OCI-LY7 (cell line): ENCODE data around the gene PAM16. TPM values are rescaled to one million over a fixed set of nuclear protein-coding genes. Genes with fewer than 3 reads are reported as not detected.

Source experiments
- BruUV-seq: library from RNA; stranded (reverse); fragments of 400-500 nt; replicated peaks from 2 replicates; lab custom pipeline; 2021; lab: Mats Ljungman, UMichigan
- CTCF ChIA-PET: fragments of 300-600 bp; sonication (Branson Sonifier 250); formaldehyde crosslinking; loops from one replicate; lab custom pipeline; 2022; ENCODE audit warnings: antibody characterized with exemption; ENCODE audit not compliant: unreplicated experiment; lab: Charles Lee
- POLR2A ChIA-PET: fragments of 300-600 bp; sonication (Branson Sonifier 250); formaldehyde crosslinking; loops from one replicate; lab custom pipeline; 2022; ENCODE audit warnings: antibody characterized with exemption; lab: Charles Lee
- DNase-seq: peaks from one replicate; pipeline ENCODE4 v3.0.0-alpha.2; 2015; ENCODE audit warnings: low spot score
- H2AFZ ChIP-seq: fragments of 200-600 bp; sonication (generic), shearing (Covaris generic); 2 replicates; pipeline ENCODE4 v1.6.1; 2014; ENCODE audit warnings: mild to moderate bottlenecking, antibody characterized with exemption, low read length, moderate library complexity
- H3K27ac ChIP-seq: fragments of 200-600 bp; sonication (generic); 2 replicates; pipeline ENCODE4 v1.5.1; 2014; ENCODE audit warnings: mixed run types, low read depth, mild to moderate bottlenecking, moderate library complexity, low read length, inconsistent platforms; ENCODE audit not compliant: poor library complexity, severe bottlenecking
- H3K36me3 ChIP-seq: fragments of 200-600 bp; sonication (generic); 2 replicates; pipeline ENCODE4 v1.6.1; 2014; ENCODE audit warnings: mild to moderate bottlenecking, antibody characterized with exemption, low read length, moderate library complexity, mixed read lengths; ENCODE audit not compliant: insufficient read depth
- H3K4me1 ChIP-seq: fragments of 200-600 bp; sonication (generic); 2 replicates; pipeline ENCODE4 v1.5.1; 2014; ENCODE audit warnings: mild to moderate bottlenecking, low read length; ENCODE audit not compliant: insufficient read depth, poor library complexity, severe bottlenecking
- H3K4me2 ChIP-seq: fragments of 200-600 bp; sonication (generic); 2 replicates; pipeline ENCODE4 v1.6.1; 2014; ENCODE audit warnings: mild to moderate bottlenecking, low read length
- H3K4me3 ChIP-seq: fragments of 200-600 bp; sonication (generic); 2 replicates; pipeline ENCODE4 v1.5.1; 2014; ENCODE audit warnings: mild to moderate bottlenecking, low read depth, low read length; ENCODE audit not compliant: poor library complexity, severe bottlenecking
- H3K79me2 ChIP-seq: fragments of 200-600 bp; sonication (generic); 2 replicates; pipeline ENCODE4 v1.6.1; 2016; ENCODE audit warnings: low read depth, mild to moderate bottlenecking, low read length, moderate library complexity, mixed read lengths; ENCODE audit not compliant: insufficient read depth
- H3K9me2 ChIP-seq: fragments of 200-600 bp; sonication (generic); 2 replicates; pipeline ENCODE4 v1.6.1; 2016; ENCODE audit warnings: mild to moderate bottlenecking, low read length, mixed read lengths; ENCODE audit not compliant: insufficient read depth
- H3K9me3 ChIP-seq: fragments of 200-600 bp; sonication (generic); 2 replicates; pipeline ENCODE4 v1.6.1; 2014; ENCODE audit warnings: mild to moderate bottlenecking, mixed run types, low read length, mixed read lengths
- H4K20me1 ChIP-seq: fragments of 200-600 bp; sonication (generic); 2 replicates; pipeline ENCODE4 v1.6.1; 2014; ENCODE audit warnings: mild to moderate bottlenecking, antibody characterized with exemption, low read length, moderate library complexity, mixed read lengths; ENCODE audit not compliant: insufficient read depth
- EZH2phosphoT487 ChIP-seq: fragments of 200-600 bp; sonication (generic); IDR thresholded peaks from 2 replicates; pipeline ENCODE4 v1.6.1; 2018; ENCODE audit warnings: low read depth, borderline replicate concordance, mild to moderate bottlenecking, mixed run types, antibody characterized with exemption, low read length, moderate library complexity, mixed read lengths
- intact Hi-C: fragments of 100-400 bp; cut with micrococcal nuclease; formaldehyde crosslinking; loops from one replicate; pipeline ENCODE4 v1.10.0; 2022; ENCODE audit not compliant: unreplicated experiment
- total RNA-seq, 2 experiments: library from RNA; depleted of rRNA in 1 of 2; stranded (reverse); fragments of >200 nt in 1 of 2; shearing (Covaris generic) in 1 of 2; gene quantifications; 2 replicates each; pipeline ENCODE4 v1.2.3, GENCODE V29; 2014 to 2022
- TF ChIP-seq, protein P1 (sequence below): fragments of 200-600 bp; sonication (generic); conservative IDR thresholded peaks from 2 replicates; pipeline ENCODE4 v1.5.1; 2014; ENCODE audit warnings: mild to moderate bottlenecking, antibody characterized with exemption, low read length, moderate library complexity, mixed read lengths

PAM16 gene
- total RNA-seq, 2 experiments from 2014 or later, result 80.6 to 82.4 TPM

DNA sequence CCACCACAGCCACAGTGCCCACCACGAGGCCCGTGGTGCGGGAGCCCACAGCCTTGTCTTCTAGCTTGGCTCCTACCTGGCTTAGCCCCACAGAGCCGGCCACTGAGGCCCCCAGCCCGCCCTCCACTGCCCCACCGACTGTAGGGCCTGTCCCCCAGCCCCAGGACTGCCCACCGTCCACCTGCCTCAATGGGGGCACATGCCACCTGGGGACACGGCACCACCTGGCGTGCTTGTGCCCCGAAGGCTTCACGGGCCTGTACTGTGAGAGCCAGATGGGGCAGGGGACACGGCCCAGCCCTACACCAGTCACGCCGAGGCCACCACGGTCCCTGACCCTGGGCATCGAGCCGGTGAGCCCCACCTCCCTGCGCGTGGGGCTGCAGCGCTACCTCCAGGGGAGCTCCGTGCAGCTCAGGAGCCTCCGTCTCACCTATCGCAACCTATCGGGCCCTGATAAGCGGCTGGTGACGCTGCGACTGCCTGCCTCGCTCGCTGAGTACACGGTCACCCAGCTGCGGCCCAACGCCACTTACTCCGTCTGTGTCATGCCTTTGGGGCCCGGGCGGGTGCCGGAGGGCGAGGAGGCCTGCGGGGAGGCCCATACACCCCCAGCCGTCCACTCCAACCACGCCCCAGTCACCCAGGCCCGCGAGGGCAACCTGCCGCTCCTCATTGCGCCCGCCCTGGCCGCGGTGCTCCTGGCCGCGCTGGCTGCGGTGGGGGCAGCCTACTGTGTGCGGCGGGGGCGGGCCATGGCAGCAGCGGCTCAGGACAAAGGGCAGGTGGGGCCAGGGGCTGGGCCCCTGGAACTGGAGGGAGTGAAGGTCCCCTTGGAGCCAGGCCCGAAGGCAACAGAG lies 31.0 kb upstream of the PAM16 start:
- ChIA-PET CTCF (interaction anchor here (0.6 kb wide), 1 partner anchor 21 kb away, joined by 3 read pairs; no protein-coding TSS in a partner anchor), POLR2A (no interaction called here)
- no peak overlapping the region for H3K27ac ChIP-seq
- no peak overlapping the region for H3K4me3 ChIP-seq
- H2AFZ ChIP-seq, result no peak overlapping the region
- no TSS peak for BruUV-seq
- no peaks in the 10 kb centered on the region for H3K4me1 ChIP-seq
- intact Hi-C loops, result no loop called here
- no peaks in the 10 kb centered on the region for H3K9me3 ChIP-seq
- no peaks in the 10 kb centered on the region for H4K20me1 ChIP-seq
- TF ChIP-seq, protein P1, sequence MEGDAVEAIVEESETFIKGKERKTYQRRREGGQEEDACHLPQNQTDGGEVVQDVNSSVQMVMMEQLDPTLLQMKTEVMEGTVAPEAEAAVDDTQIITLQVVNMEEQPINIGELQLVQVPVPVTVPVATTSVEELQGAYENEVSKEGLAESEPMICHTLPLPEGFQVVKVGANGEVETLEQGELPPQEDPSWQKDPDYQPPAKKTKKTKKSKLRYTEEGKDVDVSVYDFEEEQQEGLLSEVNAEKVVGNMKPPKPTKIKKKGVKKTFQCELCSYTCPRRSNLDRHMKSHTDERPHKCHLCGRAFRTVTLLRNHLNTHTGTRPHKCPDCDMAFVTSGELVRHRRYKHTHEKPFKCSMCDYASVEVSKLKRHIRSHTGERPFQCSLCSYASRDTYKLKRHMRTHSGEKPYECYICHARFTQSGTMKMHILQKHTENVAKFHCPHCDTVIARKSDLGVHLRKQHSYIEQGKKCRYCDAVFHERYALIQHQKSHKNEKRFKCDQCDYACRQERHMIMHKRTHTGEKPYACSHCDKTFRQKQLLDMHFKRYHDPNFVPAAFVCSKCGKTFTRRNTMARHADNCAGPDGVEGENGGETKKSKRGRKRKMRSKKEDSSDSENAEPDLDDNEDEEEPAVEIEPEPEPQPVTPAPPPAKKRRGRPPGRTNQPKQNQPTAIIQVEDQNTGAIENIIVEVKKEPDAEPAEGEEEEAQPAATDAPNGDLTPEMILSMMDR, result no peak
- TF ChIP-seq EZH2phosphoT487, result no peak
- DNase-seq, result no peak
- H3K9me2 ChIP-seq, result no peaks in the 10 kb centered on the region
- peaks cover 7% of the 10 kb centered on the region; the same call in 1 of the 2 replicates for H3K36me3 ChIP-seq
- no peak overlapping the region for H3K4me2 ChIP-seq
- no peaks in the 10 kb centered on the region for H3K79me2 ChIP-seq

DNA sequence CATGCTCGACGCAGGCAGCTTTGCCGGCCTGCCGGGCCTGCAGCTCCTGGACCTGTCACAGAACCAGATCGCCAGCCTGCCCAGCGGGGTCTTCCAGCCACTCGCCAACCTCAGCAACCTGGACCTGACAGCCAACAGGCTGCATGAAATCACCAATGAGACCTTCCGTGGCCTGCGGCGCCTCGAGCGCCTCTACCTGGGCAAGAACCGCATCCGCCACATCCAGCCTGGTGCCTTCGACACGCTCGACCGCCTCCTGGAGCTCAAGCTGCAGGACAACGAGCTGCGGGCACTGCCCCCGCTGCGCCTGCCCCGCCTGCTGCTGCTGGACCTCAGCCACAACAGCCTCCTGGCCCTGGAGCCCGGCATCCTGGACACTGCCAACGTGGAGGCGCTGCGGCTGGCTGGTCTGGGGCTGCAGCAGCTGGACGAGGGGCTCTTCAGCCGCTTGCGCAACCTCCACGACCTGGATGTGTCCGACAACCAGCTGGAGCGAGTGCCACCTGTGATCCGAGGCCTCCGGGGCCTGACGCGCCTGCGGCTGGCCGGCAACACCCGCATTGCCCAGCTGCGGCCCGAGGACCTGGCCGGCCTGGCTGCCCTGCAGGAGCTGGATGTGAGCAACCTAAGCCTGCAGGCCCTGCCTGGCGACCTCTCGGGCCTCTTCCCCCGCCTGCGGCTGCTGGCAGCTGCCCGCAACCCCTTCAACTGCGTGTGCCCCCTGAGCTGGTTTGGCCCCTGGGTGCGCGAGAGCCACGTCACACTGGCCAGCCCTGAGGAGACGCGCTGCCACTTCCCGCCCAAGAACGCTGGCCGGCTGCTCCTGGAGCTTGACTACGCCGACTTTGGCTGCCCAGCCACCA lies 30.2 kb upstream of the PAM16 start:
- intact Hi-C loops, result no loop called here
- no peaks in the 10 kb centered on the region for H3K9me2 ChIP-seq
- H4K20me1 ChIP-seq, result no peaks in the 10 kb centered on the region
- H3K4me2 ChIP-seq, result no peak overlapping the region
- H3K4me3 ChIP-seq, result no peak overlapping the region
- CTCF ChIA-PET, result interaction anchor here (0.6 kb wide), 1 partner anchor 22 kb away, joined by 3 read pairs; no protein-coding TSS in a partner anchor
- H2AFZ ChIP-seq, result no peak overlapping the region
- POLR2A ChIA-PET, result no interaction called here
- H3K9me3 ChIP-seq, result no peaks in the 10 kb centered on the region
- no peak for DNase-seq
- H3K36me3 ChIP-seq, result no peaks in the 10 kb centered on the region
- BruUV-seq, result no TSS peak
- H3K79me2 ChIP-seq, result no peaks in the 10 kb centered on the region
- H3K4me1 ChIP-seq, result no peaks in the 10 kb centered on the region
- TF ChIP-seq, protein P1, result no peak
- TF ChIP-seq EZH2phosphoT487, result no peak
- no peak overlapping the region for H3K27ac ChIP-seq
